GM12892 (cell line): Measurements from ENCODE around the gene MFSD6.

Experiments
- POLR2A ChIP-seq: IDR thresholded peaks from 2 replicates; pipeline ENCODE4 v1.6.1; 2011; ENCODE audit warnings: low read depth, low read length, control low read depth
- POLR2AphosphoS5 ChIP-seq: IDR thresholded peaks from 2 replicates; pipeline ENCODE4 v1.6.1; 2011; ENCODE audit warnings: low read depth, low read length, control low read depth
- TAF1 ChIP-seq: IDR thresholded peaks from 2 replicates; pipeline ENCODE4 v1.6.1; 2011; ENCODE audit warnings: low read depth, mild to moderate bottlenecking, control low read depth, low read length, borderline replicate concordance

- TF ChIP-seq POLR2AphosphoS5 (no peak), POLR2A (no peak), TAF1 (no peak)
Measured at GRCh38 chr2:190501231-190501630, 93.1 kb downstream of the MFSD6 start.
